ENCODE data around the gene NPAS1. TPM values are rescaled to one million over a fixed set of nuclear protein-coding genes. Genes with fewer than 3 reads are reported as not detected.
"Not testable (repeated sequence)": the region's sequence is repeated elsewhere in the genome, so short reads cannot be mapped to it uniquely, and the experiment has no call there.

NPAS1 gene
- total and polyA plus RNA-seq, 4 donors, result 0.69 to 5.2 (median 2.3) TPM

GRCh38 chr19:47001584-47001983, 18.1 kb upstream of the NPAS1 start:
- H3K27ac ChIP-seq (ENCODE audit: low read depth, low read length), result no peak overlapping the region
- H3K4me3 ChIP-seq (ENCODE audit: low read depth, low read length), result no peak overlapping the region
- peaks cover 58% of the 10 kb centered on the region for H3K4me1 ChIP-seq (ENCODE audit: control insufficient read depth, insufficient read depth, low read length)
- peaks cover 75% of the 10 kb centered on the region for H3K36me3 ChIP-seq (ENCODE audit: control insufficient read depth, insufficient read depth, low read length)
- no peaks in the 10 kb centered on the region for H3K9me3 ChIP-seq (ENCODE audit: control insufficient read depth, insufficient read depth, low read length)
- 93% methylated on average over 10 of the region's 11 CpGs for WGBS (ENCODE audit: insufficient coverage)
- DNase-seq (ENCODE audit: low read depth in 4 of 6, low spot score in 6 of 6), result no peak
- no peaks in the 10 kb centered on the region for H3K27me3 ChIP-seq (ENCODE audit: control insufficient read depth, insufficient read depth, low read length)

GRCh38 chr19:47002106-47002766, 17.4 kb upstream of the NPAS1 start:
- no peak for DNase-seq (ENCODE audit: low read depth in 4 of 6, low spot score in 6 of 6)
- 72% methylated on average over 22 of the region's 23 CpGs for WGBS (ENCODE audit: insufficient coverage)
- H3K27me3 ChIP-seq (ENCODE audit: control insufficient read depth, insufficient read depth, low read length), result no peaks in the 10 kb centered on the region
- peaks cover 69% of the 10 kb centered on the region for H3K36me3 ChIP-seq (ENCODE audit: control insufficient read depth, insufficient read depth, low read length)
- no peak overlapping the region for H3K27ac ChIP-seq (ENCODE audit: low read depth, low read length)
- no peak overlapping the region for H3K4me3 ChIP-seq (ENCODE audit: low read depth, low read length)
- no peaks in the 10 kb centered on the region for H3K9me3 ChIP-seq (ENCODE audit: control insufficient read depth, insufficient read depth, low read length)
- peaks cover 57% of the 10 kb centered on the region for H3K4me1 ChIP-seq (ENCODE audit: control insufficient read depth, insufficient read depth, low read length)

DNA sequence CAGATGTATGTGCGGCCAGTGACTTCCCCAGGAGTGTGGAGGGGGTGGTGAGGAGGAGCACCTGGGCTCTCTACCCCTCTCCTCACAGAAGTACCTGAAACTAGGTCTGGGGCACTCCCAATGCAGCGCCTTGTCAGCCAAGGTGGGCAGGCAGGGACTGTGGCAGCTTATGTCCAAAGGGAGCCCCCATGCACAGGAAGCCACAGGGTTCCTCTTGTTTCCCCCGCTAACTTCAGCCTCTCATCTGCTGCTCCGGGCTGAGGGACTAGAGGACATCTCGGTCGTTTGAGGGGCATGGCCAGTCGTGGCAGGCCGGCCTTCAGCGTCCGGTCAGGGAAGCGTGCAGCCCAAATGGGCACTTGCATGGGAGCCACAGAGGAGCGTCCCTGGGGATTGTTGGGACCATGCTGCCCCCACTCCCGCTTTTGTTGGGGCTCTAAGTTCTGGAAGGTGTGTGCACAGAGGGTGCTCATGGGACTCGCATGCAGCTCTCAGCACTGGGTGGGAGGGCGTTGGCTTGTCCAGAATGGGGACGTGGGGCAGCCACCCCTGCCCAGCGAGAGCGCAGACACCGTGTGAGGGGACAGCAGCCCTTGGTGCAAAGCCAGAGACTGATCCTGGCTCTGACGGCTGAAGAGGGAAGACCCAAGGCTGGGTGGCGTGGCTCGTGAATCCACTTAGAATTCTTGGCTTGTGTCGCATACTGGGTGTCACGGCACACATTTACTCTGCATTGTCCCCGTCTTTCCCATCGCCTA, 16.6 kb upstream of the NPAS1 start:
- no peaks in the 10 kb centered on the region for H3K9me3 ChIP-seq (ENCODE audit: control insufficient read depth, insufficient read depth, low read length)
- no peaks in the 10 kb centered on the region for H3K27me3 ChIP-seq (ENCODE audit: control insufficient read depth, insufficient read depth, low read length)
- H3K4me3 ChIP-seq (ENCODE audit: low read depth, low read length), result no peak overlapping the region
- WGBS (ENCODE audit: insufficient coverage), result 55% methylated on average over 26 of the region's 26 CpGs
- H3K4me1 ChIP-seq (ENCODE audit: control insufficient read depth, insufficient read depth, low read length), result peaks cover 50% of the 10 kb centered on the region
- peaks cover 63% of the 10 kb centered on the region for H3K36me3 ChIP-seq (ENCODE audit: control insufficient read depth, insufficient read depth, low read length)
- H3K27ac ChIP-seq (ENCODE audit: low read depth, low read length), result no peak overlapping the region
- no peak for DNase-seq (ENCODE audit: low read depth in 4 of 6, low spot score in 6 of 6)

GRCh38 chr19:47003611-47004465, 15.8 kb upstream of the NPAS1 start:
- 21% methylated on average over 48 of the region's 51 CpGs for WGBS (ENCODE audit: insufficient coverage)
- Histone ChIP-seq H3K27ac (ENCODE audit: low read depth, low read length) (no peak overlapping the region), H3K27me3 (ENCODE audit: control insufficient read depth, insufficient read depth, low read length) (no peaks in the 10 kb centered on the region), H3K36me3 (ENCODE audit: control insufficient read depth, insufficient read depth, low read length) (peaks cover 55% of the 10 kb centered on the region), H3K4me3 (ENCODE audit: low read depth, low read length) (peak overlapping the region; percentile 18), H3K4me1 (ENCODE audit: control insufficient read depth, insufficient read depth, low read length) (peaks cover 42% of the 10 kb centered on the region), H3K9me3 (ENCODE audit: control insufficient read depth, insufficient read depth, low read length) (no peaks in the 10 kb centered on the region)
- DNase-seq (ENCODE audit: low read depth in 4 of 6, low spot score in 6 of 6), result peak in 2 of 6 donors; percentile 42 to 47

DNA sequence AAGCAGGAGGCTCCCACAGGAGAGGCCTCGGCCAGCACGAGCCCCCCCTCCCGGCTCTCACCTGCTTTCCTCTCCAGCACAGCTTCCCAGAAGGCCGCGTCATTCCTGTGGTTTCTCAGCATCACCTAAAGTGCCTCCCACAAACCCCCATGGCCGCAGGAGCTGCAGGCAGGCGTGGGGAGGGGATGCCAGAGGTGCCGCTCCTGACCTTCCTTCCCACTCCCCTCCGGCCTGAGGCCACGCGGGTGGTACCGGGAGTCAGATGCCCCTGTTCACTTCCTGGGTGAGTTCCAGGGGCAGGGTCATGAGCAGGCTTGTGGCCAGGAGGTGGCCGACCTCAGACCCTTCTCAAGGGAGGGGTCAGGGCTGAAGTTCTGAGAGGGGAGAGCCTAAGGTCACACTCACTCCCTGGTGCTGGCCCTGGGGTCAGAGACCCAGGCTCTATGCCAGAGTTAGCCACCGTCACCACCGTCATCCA, 14.4 kb upstream of the NPAS1 start:
- H3K36me3 ChIP-seq (ENCODE audit: control insufficient read depth, insufficient read depth, low read length), result peaks cover 41% of the 10 kb centered on the region
- H3K9me3 ChIP-seq (ENCODE audit: control insufficient read depth, insufficient read depth, low read length), result no peaks in the 10 kb centered on the region
- no peak for DNase-seq (ENCODE audit: low read depth in 4 of 6, low spot score in 6 of 6)
- no peak overlapping the region for H3K27ac ChIP-seq (ENCODE audit: low read depth, low read length)
- WGBS (ENCODE audit: insufficient coverage), result 85% methylated on average over 8 of the region's 15 CpGs
- no peak overlapping the region for H3K4me3 ChIP-seq (ENCODE audit: low read depth, low read length)
- peaks cover 28% of the 10 kb centered on the region for H3K4me1 ChIP-seq (ENCODE audit: control insufficient read depth, insufficient read depth, low read length)
- no peaks in the 10 kb centered on the region for H3K27me3 ChIP-seq (ENCODE audit: control insufficient read depth, insufficient read depth, low read length)

GRCh38 chr19:47005873-47006272, 13.8 kb upstream of the NPAS1 start:
- DNase-seq (ENCODE audit: low read depth in 4 of 6, low spot score in 6 of 6), result no peak
- WGBS (ENCODE audit: insufficient coverage), result 81% methylated on average over 3 of the region's 4 CpGs
- Histone ChIP-seq H3K4me1 (ENCODE audit: control insufficient read depth, insufficient read depth, low read length) (peaks cover 28% of the 10 kb centered on the region), H3K36me3 (ENCODE audit: control insufficient read depth, insufficient read depth, low read length) (peaks cover 34% of the 10 kb centered on the region), H3K9me3 (ENCODE audit: control insufficient read depth, insufficient read depth, low read length) (no peaks in the 10 kb centered on the region), H3K4me3 (ENCODE audit: low read depth, low read length) (no peak overlapping the region), H3K27ac (ENCODE audit: low read depth, low read length) (no peak overlapping the region), H3K27me3 (ENCODE audit: control insufficient read depth, insufficient read depth, low read length) (no peaks in the 10 kb centered on the region)

DNA sequence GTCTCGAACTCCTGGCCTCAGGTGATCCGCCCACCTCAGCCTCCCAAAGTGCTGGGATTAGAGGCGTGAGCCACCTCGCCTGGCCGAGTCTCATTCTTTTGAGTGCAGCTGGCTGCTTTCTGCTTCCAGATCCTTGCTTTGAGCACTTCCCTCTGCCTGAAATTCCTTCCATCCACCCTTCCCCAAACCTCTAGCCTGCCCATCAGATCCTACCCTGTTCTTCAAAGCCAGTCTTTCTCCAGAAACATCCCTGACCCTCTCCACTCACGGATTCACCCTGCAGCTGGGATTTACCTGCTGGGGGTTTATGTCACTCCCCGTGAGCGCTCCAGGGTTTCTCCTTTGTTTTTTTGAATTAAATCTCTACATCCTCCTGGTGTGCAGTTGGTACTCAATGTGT, 13.1 kb upstream of the NPAS1 start:
- Histone ChIP-seq H3K4me3 (ENCODE audit: low read depth, low read length) (no peak overlapping the region), H3K9me3 (ENCODE audit: control insufficient read depth, insufficient read depth, low read length) (no peaks in the 10 kb centered on the region), H3K27ac (ENCODE audit: low read depth, low read length) (no peak overlapping the region), H3K36me3 (ENCODE audit: control insufficient read depth, insufficient read depth, low read length) (peaks cover 28% of the 10 kb centered on the region), H3K27me3 (ENCODE audit: control insufficient read depth, insufficient read depth, low read length) (no peaks in the 10 kb centered on the region), H3K4me1 (ENCODE audit: control insufficient read depth, insufficient read depth, low read length) (peaks cover 28% of the 10 kb centered on the region)
- DNase-seq (ENCODE audit: low read depth in 4 of 6, low spot score in 6 of 6), result no peak
- whole genome bisulfite sequencing (ENCODE audit: insufficient coverage), result 72% methylated on average over 6 of the region's 8 CpGs

GRCh38 chr19:47010549-47010948, 9.1 kb upstream of the NPAS1 start:
- H3K4me1 ChIP-seq (ENCODE audit: control insufficient read depth, insufficient read depth, low read length); H3K27ac ChIP-seq (ENCODE audit: low read depth, low read length); DNase-seq (ENCODE audit: low read depth in 4 of 6, low spot score in 6 of 6); H3K9me3 ChIP-seq (ENCODE audit: control insufficient read depth, insufficient read depth, low read length); H3K27me3 ChIP-seq (ENCODE audit: control insufficient read depth, insufficient read depth, low read length); H3K36me3 ChIP-seq (ENCODE audit: control insufficient read depth, insufficient read depth, low read length); H3K4me3 ChIP-seq (ENCODE audit: low read depth, low read length): not testable (repeated sequence)
- 70% methylated on average over 5 of the region's 8 CpGs for WGBS (ENCODE audit: insufficient coverage)

- Histone ChIP-seq H3K27me3 (ENCODE audit: control insufficient read depth, insufficient read depth, low read length) (no peaks in the 10 kb centered on the region), H3K9me3 (ENCODE audit: control insufficient read depth, insufficient read depth, low read length) (no peaks in the 10 kb centered on the region), H3K4me3 (ENCODE audit: low read depth, low read length) (no peak overlapping the region), H3K4me1 (ENCODE audit: control insufficient read depth, insufficient read depth, low read length) (peaks cover 9% of the 10 kb centered on the region), H3K27ac (ENCODE audit: low read depth, low read length) (no peak overlapping the region), H3K36me3 (ENCODE audit: control insufficient read depth, insufficient read depth, low read length) (no peaks in the 10 kb centered on the region)
- DNase-seq (ENCODE audit: low read depth in 4 of 6, low spot score in 6 of 6), result no peak
- WGBS (ENCODE audit: insufficient coverage), result 41% methylated on average over 7 of the region's 8 CpGs
Observed at GRCh38 chr19:47012617-47013016, 7.0 kb upstream of the NPAS1 start.
